SU-DHL-6 (cell line): ENCODE measurements around the gene MCM3.

Source experiments
- CTCF ChIP-seq: fragments of 200-600 bp; sonication (generic); IDR thresholded peaks from one replicate; pipeline ENCODE4 v1.5.1; 2017; ENCODE audit warnings: antibody characterized with exemption, mild to moderate bottlenecking, low read length, moderate library complexity; ENCODE audit not compliant: insufficient read depth, poor library complexity, severe bottlenecking
- EZH2phosphoT487 ChIP-seq: fragments of 200-600 bp; sonication (generic), shearing (Covaris generic); conservative IDR thresholded peaks from 2 replicates; pipeline ENCODE4 v1.6.1; 2018; ENCODE audit warnings: mild to moderate bottlenecking, antibody characterized with exemption, low read length, moderate library complexity, mixed read lengths

- TF ChIP-seq CTCF = no peak
- no peak for TF ChIP-seq EZH2phosphoT487
Observed at GRCh38 chr6:52326540-52327364, 42.2 kb upstream of the MCM3 start.
